GM18907 (cell line): ENCODE measurements around the gene NDUFAF3.
"Not testable (repeated sequence)": the region's sequence is repeated elsewhere in the genome, so short reads cannot be mapped to it uniquely, and the experiment has no call there.

ENCODE experiments used
- ATAC-seq: cut with Tn5 transposase; IDR thresholded peaks from one replicate; pipeline ENCODE4 v1.9.1; 2021; ENCODE audit warnings: mild to moderate bottlenecking, moderate library complexity; ENCODE audit not compliant: unreplicated experiment

The NDUFAF3 gene

DNA sequence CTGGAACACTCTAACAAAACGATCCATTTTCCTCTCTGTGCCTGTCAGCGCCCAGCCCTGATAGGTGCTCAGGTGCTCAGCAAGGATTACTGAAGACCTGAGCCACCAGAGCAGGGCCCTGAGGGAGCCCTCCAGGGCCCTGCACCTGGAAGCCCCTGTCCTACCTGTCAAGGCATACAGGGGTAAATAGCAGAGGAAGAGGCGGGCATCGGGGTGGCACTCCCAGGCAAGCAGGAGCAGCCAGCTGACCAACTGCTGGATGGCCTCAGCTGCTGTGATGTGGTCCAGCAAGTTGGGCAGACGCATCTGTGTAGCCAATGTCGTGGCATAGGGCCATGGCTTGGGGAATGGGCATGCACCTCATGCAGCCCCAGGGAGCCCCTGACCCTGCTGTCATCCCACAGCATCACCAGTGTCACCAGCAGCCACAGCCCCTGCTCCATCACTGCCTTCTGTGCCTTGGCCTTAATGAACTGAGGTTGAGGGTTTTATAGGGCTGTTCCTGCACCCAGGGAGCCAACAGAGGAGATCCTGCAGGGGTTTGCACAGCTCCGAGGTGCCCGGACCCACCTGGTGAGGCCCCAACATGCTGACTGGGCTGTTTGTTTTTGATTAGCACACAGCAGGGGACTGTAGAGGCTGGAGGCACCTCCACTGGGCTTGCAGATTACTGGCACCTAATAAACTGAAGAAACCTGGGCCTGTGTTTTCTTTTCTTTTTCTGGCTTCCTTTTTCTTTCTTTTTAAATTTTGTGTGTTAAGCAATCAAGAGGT is 22.6 kb upstream of the NDUFAF3 start:
- ATAC-seq, result no peak

DNA sequence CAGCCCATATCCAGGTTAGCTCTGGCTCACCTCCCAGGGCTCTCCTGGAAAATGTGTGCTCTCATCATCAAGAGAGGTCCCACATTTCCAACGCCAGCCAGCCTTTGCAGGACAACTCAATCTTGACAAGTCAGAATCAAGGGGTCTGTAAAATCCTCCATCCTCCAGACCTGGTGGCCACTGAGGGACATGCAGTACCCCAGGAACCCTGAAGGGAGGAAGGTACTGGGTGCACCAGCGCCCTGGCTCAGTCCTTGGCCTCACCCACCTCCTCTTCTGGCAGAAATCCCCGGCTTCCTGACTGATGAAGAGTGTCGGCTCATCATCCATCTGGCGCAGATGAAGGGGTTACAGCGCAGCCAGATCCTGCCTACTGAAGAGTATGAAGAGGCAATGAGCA is 20.8 kb upstream of the NDUFAF3 start:
- ATAC-seq, result no peak

DNA sequence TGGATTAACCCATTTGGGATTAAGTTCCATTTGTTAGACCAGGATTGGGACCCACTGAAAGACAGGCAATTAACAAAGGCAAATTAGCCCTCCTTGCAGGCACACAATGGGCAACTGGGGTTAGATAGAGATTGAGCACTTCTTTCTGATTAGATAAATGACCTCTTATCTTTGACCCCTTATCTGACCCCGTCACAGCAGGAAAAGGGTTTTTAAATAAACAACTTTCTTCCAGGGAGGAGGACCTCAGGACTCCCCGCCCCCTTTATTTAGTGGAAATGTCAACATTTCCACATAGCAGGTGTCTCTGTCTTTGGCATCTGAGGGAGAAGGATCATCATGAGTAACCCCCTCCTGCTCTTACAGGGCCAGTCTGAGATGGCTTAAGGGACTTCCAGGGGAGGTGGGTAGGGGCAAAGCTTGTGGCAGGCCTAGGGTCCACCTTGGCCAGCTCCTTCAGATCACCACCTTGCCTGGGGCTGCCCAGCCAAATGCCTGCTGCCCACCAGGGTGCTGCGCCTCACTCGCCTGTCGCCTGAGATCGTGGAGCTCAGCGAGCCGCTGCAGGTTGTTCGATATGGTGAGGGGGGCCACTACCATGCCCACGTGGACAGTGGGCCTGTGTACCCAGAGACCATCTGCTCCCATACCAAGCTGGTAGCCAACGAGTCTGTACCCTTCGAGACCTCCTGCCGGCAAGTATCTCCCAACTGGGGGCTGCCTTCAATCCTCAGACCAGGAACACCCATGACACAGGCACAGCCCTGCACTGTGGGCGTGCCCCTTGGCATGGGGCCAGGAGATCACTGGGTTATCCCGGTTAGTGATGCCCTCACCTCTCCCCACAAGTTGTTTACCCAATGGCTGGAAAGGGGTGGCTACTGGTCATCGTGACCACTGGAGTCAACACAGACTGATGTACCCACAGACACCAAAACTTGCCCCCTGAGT is 17.3 kb upstream of the NDUFAF3 start:
- no peak for ATAC-seq

DNA sequence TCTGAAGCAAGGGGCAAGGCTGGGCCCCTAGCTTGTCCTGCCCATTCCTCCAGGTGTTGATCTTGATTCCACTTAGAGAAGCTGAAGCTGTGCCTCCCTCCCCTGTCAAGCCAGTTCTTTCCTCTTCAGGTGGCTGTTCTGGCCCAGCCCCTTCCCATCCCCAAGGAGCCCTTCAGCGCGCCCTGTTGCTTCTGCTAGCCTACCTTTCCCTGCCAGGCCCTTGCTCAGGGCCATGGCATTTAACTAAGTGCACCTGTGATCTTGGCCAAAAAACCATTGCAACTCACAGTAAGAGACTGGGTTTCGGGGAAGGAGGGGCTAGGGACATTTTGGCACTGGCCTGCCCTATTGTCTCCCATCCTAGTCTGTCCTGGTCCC is 16.6 kb upstream of the NDUFAF3 start:
- ATAC-seq, result no peak

DNA sequence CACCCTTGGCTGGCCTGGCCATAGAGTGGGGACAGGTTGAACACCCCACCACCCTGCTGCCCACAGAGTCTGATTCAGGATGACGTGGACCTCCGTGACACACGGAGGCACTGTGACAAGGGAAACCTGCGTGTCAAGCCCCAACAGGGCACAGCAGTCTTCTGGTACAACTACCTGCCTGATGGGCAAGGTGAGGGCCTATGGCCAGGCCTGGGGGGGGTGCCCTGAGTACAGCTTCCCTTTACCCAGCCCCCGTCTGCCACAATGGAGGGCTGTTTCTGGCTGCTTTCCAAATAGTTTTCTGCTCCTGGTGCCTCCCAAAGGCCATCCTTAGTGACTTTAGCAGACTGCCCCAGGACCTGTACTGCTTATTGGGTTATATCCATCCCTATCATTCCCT is 15.9 kb upstream of the NDUFAF3 start:
- no peak for ATAC-seq

DNA sequence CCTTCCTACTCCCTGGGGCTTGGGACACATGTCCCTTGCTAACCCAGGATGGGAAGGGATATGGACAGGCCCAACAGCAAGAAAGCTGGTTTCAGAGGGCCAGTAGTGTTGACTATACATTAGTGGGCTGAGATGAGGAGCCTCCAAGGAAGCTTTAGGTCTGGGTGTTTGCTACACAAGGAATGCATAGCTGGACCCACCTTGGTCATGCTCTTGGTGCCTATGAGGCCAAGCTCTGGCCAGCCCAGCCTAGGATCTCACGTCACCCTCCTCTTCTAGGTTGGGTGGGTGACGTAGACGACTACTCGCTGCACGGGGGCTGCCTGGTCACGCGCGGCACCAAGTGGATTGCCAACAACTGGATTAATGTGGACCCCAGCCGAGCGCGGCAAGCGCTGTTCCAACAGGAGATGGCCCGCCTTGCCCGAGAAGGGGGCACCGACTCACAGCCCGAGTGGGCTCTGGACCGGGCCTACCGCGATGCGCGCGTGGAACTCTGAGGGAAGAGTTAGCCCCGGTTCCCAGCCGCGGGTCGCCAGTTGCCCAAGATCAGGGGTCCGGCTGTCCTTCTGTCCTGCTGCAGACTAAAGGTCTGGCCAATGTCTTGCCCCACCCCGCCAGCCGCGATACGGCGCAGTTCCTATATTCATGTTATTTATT is 15.4 kb upstream of the NDUFAF3 start:
- ATAC-seq, result peak; percentile 3

DNA sequence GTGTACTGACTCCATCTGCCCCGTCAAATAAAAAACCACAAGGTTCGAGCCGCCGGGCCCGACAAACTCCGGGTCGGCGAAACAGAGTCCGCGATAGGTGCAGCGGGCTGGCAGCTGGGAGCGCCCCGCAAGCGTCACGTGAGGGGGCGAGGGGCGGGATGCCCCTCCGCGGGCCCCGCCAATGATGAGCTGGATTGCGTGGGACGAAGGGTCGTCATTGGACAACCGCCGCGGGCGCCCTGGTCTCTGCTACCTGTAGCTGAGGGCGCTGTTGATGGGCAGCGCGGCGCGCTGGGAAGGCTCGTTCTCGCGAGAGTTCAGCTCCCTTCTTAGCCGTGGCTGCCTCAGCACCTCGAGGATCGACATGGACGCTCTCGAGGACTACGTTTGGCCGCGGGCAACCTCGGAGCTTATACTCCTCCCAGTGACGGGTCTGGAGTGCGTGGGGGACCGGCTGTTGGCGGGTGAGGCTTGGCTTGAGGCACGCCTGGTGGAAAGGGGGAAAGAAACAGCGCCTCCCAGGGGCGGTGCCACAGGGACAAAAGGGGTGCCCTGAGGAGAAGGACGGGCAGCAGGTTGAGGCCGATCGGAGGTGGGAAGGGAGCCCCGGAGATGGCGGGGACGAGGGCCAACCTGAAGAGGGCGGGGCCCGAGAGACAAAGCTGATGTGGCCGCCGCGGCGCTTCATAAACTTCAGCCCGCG is 14.7 kb upstream of the NDUFAF3 start, which contains the start of gene WDR6:
Gene WDR6, plus strand, starts transcription at position 324 of the 703 bp plus-strand sequence. Its CDS starts 41 bp downstream, at position 365.
- peak; percentile 88 for ATAC-seq

DNA sequence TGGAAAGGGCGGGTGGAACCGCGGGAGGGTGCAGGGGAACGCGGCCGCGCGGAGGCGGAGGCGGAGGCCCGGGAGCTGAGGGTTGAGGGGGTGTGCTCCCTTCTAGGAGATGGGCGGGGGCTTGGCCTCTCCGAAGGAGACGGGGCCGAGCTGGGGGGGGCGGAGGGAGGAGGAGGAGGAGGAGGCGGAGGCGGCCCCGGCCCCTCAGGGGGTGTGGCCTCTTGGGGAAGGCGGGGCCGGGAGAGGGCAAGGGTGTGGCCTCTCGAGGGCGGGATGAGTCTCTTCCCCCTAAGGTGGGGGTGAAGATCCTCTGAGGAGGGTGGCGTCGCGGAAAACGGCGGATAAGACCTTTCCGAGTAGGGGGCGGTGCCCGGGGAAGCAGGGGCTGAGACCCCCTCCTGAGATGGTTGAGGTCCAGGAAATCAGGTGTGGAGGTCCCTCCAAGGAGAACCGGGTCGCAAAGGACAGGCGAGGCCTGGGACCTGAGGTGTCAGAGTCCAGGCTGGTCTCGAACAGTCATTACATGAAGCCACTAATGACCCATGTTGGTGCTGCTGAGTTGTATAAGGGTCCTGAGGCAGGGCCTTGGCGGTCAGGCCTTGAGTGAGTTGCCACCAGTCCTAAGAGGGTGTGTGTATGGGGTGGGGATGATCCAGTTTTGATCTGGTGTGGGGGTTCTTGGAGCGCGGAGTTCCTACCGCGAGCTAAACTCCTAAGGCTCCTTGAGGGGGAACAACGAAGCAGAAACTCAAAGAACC is 14.0 kb upstream of the NDUFAF3 start:
- ATAC-seq, result peak; percentile 30

DNA sequence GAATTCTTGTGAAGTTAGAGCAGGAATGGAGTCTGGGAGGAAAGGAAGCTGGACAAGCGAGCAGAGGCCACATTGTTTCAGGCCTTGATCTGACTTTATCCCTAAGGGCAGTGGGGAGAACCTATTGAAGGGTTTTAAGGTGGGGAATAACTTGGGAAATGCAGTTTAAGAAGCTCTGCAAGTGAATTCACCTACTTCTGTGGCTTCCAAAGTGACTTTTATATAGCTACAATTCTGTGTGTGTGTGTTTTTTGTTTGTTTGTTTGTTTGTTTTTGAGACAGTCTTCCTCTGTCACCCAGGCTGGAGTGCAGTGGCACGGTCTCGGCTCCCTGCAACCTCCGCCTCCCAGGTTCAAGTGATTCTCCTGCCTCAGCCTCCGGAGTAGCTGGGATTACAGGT is 13.3 kb upstream of the NDUFAF3 start:
- ATAC-seq, result not testable (repeated sequence)

DNA sequence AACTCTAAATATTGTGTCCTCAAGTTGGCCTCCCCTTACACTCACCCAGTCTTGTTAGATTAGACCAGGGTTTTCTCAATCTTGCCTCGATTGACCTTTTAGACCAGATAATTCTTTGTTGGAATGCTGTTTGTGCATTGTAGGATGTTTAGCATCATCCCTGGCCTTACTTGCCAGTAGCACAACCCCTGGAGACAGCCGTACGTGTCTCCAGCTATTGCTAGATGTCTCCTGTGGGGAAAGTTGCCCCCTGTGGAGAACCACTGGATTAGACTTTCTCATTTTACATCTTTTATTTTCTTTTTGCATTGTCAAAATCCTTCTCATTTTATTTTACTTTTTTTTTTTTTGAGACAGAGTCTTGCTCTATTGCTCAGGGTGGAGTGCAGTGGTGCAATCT is 12.5 kb upstream of the NDUFAF3 start:
- ATAC-seq, result no peak

DNA sequence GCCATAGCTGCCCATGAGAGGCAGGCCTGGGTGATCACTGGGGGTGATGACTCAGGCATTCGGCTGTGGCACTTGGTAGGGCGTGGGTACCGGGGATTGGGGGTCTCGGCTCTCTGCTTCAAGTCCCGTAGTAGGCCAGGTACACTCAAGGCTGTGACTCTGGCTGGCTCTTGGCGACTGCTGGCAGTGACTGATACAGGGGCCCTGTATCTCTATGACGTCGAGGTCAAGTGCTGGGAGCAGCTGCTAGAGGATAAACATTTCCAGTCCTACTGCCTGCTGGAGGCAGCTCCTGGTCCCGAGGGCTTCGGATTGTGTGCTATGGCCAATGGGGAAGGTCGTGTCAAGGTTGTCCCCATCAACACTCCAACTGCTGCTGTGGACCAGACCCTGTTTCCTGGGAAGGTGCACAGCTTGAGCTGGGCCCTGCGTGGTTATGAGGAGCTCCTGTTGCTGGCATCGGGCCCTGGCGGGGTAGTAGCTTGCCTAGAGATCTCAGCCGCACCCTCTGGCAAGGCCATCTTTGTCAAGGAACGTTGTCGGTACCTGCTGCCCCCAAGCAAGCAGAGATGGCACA is 9.4 kb upstream of the NDUFAF3 start:
- no peak for ATAC-seq

DNA sequence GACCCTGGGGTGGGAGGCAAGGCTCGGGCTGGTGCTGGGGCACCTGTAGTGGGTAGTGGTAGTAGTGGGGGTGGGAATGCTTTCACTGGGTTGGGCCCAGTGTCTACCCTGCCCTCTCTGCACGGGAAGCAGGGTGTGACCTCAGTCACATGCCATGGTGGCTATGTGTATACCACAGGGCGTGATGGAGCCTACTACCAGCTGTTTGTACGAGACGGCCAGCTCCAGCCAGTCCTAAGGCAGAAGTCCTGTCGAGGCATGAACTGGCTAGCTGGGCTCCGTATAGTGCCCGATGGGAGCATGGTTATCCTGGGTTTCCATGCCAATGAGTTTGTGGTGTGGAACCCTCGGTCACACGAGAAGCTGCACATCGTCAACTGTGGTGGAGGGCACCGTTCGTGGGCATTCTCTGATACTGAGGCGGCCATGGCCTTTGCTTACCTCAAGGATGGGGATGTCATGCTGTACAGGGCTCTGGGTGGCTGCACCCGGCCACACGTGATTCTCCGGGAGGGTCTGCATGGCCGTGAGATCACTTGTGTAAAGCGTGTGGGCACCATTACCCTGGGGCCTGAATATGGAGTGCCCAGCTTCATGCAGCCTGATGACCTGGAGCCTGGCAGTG is 8.7 kb upstream of the NDUFAF3 start:
- ATAC-seq, result no peak

DNA sequence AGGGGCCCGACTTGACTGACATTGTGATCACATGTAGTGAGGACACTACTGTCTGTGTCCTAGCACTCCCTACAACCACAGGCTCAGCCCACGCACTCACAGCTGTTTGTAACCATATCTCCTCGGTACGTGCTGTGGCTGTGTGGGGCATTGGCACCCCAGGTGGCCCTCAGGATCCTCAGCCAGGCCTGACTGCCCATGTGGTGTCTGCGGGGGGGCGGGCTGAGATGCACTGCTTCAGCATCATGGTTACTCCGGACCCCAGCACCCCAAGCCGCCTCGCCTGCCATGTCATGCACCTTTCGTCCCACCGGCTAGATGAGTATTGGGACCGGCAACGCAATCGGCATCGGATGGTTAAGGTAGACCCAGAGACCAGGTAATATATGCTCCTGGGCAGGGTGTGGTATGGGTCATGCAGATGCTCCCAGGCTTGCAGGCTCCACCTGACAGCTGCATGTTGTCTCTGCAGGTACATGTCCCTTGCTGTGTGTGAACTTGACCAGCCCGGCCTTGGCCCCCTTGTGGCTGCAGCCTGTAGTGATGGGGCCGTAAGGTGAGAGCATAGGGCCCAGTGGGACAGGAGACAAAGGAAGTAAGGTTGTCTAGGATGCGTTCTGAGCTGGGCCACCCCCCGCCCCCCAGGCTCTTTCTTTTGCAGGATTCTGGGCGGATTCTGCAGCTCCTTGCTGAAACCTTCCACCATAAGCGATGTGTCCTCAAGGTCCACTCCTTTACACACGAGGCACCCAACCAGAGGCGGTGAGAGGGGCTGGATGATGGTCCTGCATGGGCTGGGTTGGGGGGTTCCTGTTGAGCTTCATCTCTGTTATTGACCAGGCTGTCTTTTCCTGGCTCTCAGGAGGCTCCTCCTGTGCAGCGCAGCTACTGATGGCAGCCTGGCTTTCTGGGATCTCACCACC is 7.9 kb upstream of the NDUFAF3 start:
- no peak for ATAC-seq

DNA sequence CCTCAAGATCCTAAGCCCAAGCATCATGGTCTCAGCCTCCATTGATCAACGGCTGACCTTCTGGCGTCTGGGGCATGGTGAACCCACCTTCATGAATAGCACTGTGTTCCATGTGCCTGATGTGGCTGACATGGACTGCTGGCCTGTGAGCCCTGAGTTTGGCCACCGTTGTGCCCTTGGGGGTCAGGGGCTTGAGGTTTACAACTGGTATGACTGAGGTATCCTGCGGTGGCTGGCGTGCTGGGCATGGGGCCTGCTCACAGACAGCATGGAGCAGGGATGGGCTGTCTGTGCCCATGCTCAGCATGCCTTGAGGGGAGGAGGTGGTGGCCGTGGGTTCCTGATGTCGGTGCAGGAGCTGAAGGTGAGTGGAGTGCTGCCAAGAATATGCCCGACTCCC is 6.8 kb upstream of the NDUFAF3 start:
- ATAC-seq, result no peak

DNA sequence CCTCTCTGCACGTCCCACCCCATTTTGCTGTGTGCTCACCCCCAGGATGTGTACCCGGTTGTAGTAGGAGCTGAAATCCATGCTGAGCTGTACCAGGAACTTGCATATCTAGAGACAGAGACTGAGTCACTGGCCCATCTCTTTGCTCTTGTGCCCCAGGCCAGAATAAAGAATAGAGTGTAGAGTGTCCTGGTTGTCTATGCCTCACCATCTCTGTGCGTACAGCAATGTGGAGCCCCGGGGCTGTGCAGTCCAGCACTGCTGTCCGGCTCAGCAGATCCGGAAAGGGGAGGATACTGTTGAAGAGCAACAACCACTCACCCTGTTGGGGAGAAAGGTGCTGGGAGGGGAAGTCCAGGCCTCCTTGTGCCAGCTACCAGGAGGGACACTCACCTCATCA is 6.2 kb upstream of the NDUFAF3 start:
- no peak for ATAC-seq

DNA sequence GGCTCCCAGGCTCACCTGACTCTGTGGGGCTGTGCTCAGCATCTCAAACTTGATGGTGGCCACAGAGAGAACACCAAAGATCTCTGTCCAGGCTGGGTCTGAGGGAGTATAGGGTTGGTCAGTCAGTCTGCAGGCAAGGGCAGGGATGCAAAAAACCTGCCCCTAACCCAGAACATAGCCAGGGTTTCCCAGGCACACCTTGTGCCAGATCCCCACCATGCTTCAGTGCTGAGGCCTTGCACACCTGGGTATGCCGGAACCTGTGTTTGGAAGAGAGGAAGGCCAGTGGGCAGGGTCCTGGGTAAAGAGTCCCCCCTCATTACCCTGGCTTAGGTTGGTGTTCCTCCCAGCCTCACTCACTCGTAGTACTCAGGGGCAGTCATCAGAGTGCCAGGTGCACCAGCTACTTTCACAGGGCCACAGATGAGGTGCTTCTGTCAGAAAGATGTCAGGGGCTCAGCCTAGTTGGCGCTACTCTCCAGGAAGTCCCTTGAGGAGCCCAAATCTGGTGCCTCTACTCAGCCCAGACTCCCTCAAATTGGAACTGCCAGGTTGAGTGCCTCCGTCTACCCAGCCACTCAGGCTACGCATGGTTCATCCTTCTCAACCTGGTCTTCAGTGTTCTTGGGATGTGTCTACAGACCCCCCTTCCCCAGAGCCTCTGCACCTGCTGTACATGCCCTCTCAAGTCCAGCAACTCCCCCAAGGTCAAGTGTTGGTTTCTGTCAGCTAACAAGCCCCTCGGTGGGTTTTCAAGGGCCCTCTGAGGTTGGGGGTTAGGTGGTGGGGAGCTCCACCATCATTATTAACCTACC is 5.3 kb upstream of the NDUFAF3 start:
- ATAC-seq, result no peak

DNA sequence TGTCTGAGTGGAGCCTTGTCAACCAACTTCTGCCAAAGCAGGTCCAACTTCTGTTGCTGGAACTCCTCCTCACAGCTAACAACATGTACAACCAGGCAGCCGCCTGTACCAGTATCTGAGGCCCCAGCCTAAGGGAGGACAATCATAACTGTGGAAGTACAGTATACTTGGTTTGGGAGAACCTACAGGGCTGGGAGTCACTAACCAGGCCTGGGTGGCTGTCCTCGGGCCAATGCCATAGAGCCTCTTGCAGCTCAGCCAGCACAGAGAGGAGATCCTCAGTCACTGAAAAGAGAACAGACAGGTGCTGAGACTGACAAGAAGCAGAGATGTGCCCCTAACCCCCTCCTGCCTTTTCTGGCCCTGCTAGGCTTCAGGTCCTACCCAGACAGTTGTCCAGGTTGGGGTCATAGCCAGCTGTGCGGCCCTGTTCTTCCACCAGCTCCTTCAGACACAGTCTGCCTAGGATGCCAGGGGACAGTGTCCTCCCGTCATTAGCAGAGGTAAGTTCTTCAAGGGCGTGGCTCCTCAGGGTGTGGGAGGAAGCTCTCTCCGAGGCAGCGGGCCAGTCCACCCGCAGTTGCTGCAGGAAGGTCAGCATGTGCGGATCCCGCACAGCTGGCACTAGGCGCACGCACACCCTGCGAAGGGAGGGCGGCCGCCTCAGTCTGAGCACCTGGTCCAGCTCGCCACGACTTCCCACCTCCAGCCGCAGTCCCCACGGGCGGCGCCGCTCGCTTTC is 4.5 kb upstream of the NDUFAF3 start:
- no peak for ATAC-seq
